HEK293 (cell line): ENCODE data around the gene IL17REL.

Source experiments
- BCL11A ChIP-seq: fragments of 450-650 bp; formaldehyde crosslinking; IDR thresholded peaks from 2 replicates; pipeline ENCODE4 v1.5.1; 2016; ENCODE audit warnings: low read depth, missing biosample characterization, missing genetic modification characterization
- BCL11B ChIP-seq: fragments of 450-650 bp; formaldehyde crosslinking; IDR thresholded peaks from 2 replicates; pipeline ENCODE4 v1.5.1; 2016; ENCODE audit warnings: low read depth, missing biosample characterization, missing genetic modification characterization
- MZF1 ChIP-seq: fragments of 450-650 bp; formaldehyde crosslinking; IDR thresholded peaks from 2 replicates; pipeline ENCODE4 v1.5.1; 2017; ENCODE audit warnings: missing biosample characterization, missing genetic modification characterization, borderline replicate concordance
- REPIN1 ChIP-seq: fragments of 450-650 bp; formaldehyde crosslinking; IDR thresholded peaks from 2 replicates; pipeline ENCODE4 v1.5.1; 2017; ENCODE audit warnings: missing biosample characterization, missing genetic modification characterization, low read depth
- SP2 ChIP-seq: fragments of 450-650 bp; formaldehyde crosslinking; IDR thresholded peaks from 2 replicates; pipeline ENCODE4 v1.5.1; 2016; ENCODE audit warnings: missing biosample characterization, missing genetic modification characterization
- ZNF132 ChIP-seq: fragments of 450-650 bp; formaldehyde crosslinking; IDR thresholded peaks from 2 replicates; pipeline ENCODE4 v1.5.1; 2017; ENCODE audit warnings: missing biosample characterization, missing genetic modification characterization, borderline replicate concordance
- ZNF138 ChIP-seq: fragments of 450-650 bp; formaldehyde crosslinking; IDR thresholded peaks from 2 replicates; pipeline ENCODE4 v1.5.1; 2016; ENCODE audit warnings: missing biosample characterization, missing genetic modification characterization, borderline replicate concordance
- ZNF157 ChIP-seq: fragments of 450-650 bp; formaldehyde crosslinking; IDR thresholded peaks from 2 replicates; pipeline ENCODE4 v1.5.1; 2016; ENCODE audit warnings: missing biosample characterization, missing genetic modification characterization
- ZNF23 ChIP-seq: fragments of 450-650 bp; formaldehyde crosslinking; IDR thresholded peaks from 2 replicates; pipeline ENCODE4 v1.5.1; 2016; ENCODE audit warnings: missing biosample characterization, missing genetic modification characterization, borderline replicate concordance
- ZNF266 ChIP-seq: fragments of 450-650 bp; formaldehyde crosslinking; IDR thresholded peaks from 2 replicates; pipeline ENCODE4 v1.5.1; 2016; ENCODE audit warnings: missing biosample characterization, missing genetic modification characterization, low read depth
- ZNF280D ChIP-seq: fragments of 450-650 bp; formaldehyde crosslinking; IDR thresholded peaks from 2 replicates; pipeline ENCODE4 v1.5.1; 2016; ENCODE audit warnings: missing biosample characterization, missing genetic modification characterization
- ZNF341 ChIP-seq: fragments of 450-650 bp; formaldehyde crosslinking; IDR thresholded peaks from 2 replicates; pipeline ENCODE4; 2016; ENCODE audit warnings: low read depth, missing biosample characterization, missing genetic modification characterization
- ZNF473 ChIP-seq: fragments of 450-650 bp; formaldehyde crosslinking; IDR thresholded peaks from 2 replicates; pipeline ENCODE4 v1.5.1; 2017; ENCODE audit warnings: missing biosample characterization, missing genetic modification characterization
- ZNF48 ChIP-seq: fragments of 450-650 bp; formaldehyde crosslinking; IDR thresholded peaks from 2 replicates; pipeline ENCODE4 v1.5.1; 2016; ENCODE audit warnings: missing biosample characterization, missing genetic modification characterization
- ZNF548 ChIP-seq: fragments of 450-650 bp; formaldehyde crosslinking; IDR thresholded peaks from 2 replicates; pipeline ENCODE4 v1.5.1; 2016; ENCODE audit warnings: missing biosample characterization, missing genetic modification characterization
- ZNF610 ChIP-seq: fragments of 450-650 bp; formaldehyde crosslinking; IDR thresholded peaks from 2 replicates; pipeline ENCODE4 v1.5.1; 2016; ENCODE audit warnings: missing biosample characterization, missing genetic modification characterization, borderline replicate concordance
- ZNF639 ChIP-seq: fragments of 450-650 bp; formaldehyde crosslinking; IDR thresholded peaks from 2 replicates; pipeline ENCODE4 v1.5.1; 2016; ENCODE audit warnings: missing biosample characterization, missing genetic modification characterization
- ZNF654 ChIP-seq: fragments of 450-650 bp; formaldehyde crosslinking; IDR thresholded peaks from 2 replicates; pipeline ENCODE4 v1.5.1; 2016; ENCODE audit warnings: low read depth, missing biosample characterization, missing genetic modification characterization
- ZNF660 ChIP-seq: fragments of 450-650 bp; IDR thresholded peaks from 2 replicates; pipeline ENCODE4 v1.5.1; 2018; ENCODE audit warnings: missing biosample characterization, mild to moderate bottlenecking, missing genetic modification characterization
- ZNF692 ChIP-seq: fragments of 450-650 bp; formaldehyde crosslinking; IDR thresholded peaks from 2 replicates; pipeline ENCODE4 v1.5.1; 2016; ENCODE audit warnings: missing biosample characterization, missing genetic modification characterization
- ZNF747 ChIP-seq: fragments of 450-650 bp; formaldehyde crosslinking; IDR thresholded peaks from 2 replicates; pipeline ENCODE4 v1.5.1; 2016; ENCODE audit warnings: missing biosample characterization, missing genetic modification characterization
- ZNF837 ChIP-seq: fragments of 450-650 bp; formaldehyde crosslinking; IDR thresholded peaks from 2 replicates; pipeline ENCODE4 v1.5.1; 2016; ENCODE audit warnings: missing biosample characterization, missing genetic modification characterization
- ZSCAN16 ChIP-seq: fragments of 450-650 bp; formaldehyde crosslinking; IDR thresholded peaks from 2 replicates; pipeline ENCODE4 v1.5.1; 2016; ENCODE audit warnings: missing biosample characterization, missing genetic modification characterization
- ZSCAN23 ChIP-seq: fragments of 450-650 bp; formaldehyde crosslinking; IDR thresholded peaks from 2 replicates; pipeline ENCODE4 v1.5.1; 2016; ENCODE audit warnings: missing biosample characterization, missing genetic modification characterization
- TF ChIP-seq, protein P1 (sequence below): fragments of 450-650 bp; formaldehyde crosslinking; IDR thresholded peaks from 2 replicates; pipeline ENCODE4 v1.5.1; 2017; ENCODE audit warnings: missing biosample characterization, mild to moderate bottlenecking, missing genetic modification characterization, moderate library complexity
- TF ChIP-seq, protein P2 (sequence below): fragments of 450-650 bp; formaldehyde crosslinking; IDR thresholded peaks from 2 replicates; pipeline ENCODE4 v1.5.1; 2017; ENCODE audit warnings: missing biosample characterization, missing genetic modification characterization

The IL17REL gene

GRCh38 chr22:49975543-49976389 lies 36.8 kb downstream of the IL17REL start (continued):
- TF ChIP-seq ZNF138 (tag by site-specific recombination) (no peak), ZNF610 (tag by site-specific recombination) (no peak), REPIN1 (tag by site-specific recombination) (no peak), ZNF473 (tag by site-specific recombination) (no peak), ZNF266 (tag by site-specific recombination) (no peak; the same call in 1 of the 2 replicates), SP2 (tag by site-specific recombination) (peak; percentile 41), BCL11A (peak; percentile 81), ZNF548 (tag by site-specific recombination) (peak; percentile 51; the same call in 1 of the 2 replicates), ZNF639 (tag by site-specific recombination) (peak; percentile 91; the same call in 1 of the 2 replicates), ZNF660 (no peak), ZSCAN16 (no peak), ZSCAN23 (peak; percentile 76; the same call in 1 of the 2 replicates), ZNF157 (0 out of 2 replicates have a peak, but pooled peaks have one; percentile 59), ZNF692 (tag by site-specific recombination) (no peak), MZF1 (tag by site-specific recombination) (no peak), ZNF280D (no peak), ZNF747 (tag by site-specific recombination) (0 out of 2 replicates have a peak, but pooled peaks have one; percentile 67), ZNF837 (tag by site-specific recombination) (no peak), ZNF132 (tag by site-specific recombination) (no peak), ZNF23 (tag by site-specific recombination) (no peak), ZNF341 (tag by site-specific recombination) (no peak), BCL11B (tag by site-specific recombination) (0 out of 2 replicates have a peak, but pooled peaks have one; percentile 71), ZNF48 (tag by site-specific recombination) (no peak), ZNF654 (tag by site-specific recombination) (no peak)
- TF ChIP-seq, protein P1, sequence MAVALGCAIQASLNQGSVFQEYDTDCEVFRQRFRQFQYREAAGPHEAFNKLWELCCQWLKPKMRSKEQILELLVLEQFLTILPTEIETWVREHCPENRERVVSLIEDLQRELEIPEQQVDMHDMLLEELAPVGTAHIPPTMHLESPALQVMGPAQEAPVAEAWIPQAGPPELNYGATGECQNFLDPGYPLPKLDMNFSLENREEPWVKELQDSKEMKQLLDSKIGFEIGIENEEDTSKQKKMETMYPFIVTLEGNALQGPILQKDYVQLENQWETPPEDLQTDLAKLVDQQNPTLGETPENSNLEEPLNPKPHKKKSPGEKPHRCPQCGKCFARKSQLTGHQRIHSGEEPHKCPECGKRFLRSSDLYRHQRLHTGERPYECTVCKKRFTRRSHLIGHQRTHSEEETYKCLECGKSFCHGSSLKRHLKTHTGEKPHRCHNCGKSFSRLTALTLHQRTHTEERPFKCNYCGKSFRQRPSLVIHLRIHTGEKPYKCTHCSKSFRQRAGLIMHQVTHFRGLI (tag by site-specific recombination), result no peak
- TF ChIP-seq, protein P2, sequence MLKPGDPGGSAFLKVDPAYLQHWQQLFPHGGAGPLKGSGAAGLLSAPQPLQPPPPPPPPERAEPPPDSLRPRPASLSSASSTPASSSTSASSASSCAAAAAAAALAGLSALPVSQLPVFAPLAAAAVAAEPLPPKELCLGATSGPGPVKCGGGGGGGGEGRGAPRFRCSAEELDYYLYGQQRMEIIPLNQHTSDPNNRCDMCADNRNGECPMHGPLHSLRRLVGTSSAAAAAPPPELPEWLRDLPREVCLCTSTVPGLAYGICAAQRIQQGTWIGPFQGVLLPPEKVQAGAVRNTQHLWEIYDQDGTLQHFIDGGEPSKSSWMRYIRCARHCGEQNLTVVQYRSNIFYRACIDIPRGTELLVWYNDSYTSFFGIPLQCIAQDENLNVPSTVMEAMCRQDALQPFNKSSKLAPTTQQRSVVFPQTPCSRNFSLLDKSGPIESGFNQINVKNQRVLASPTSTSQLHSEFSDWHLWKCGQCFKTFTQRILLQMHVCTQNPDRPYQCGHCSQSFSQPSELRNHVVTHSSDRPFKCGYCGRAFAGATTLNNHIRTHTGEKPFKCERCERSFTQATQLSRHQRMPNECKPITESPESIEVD (tag by site-specific recombination), result no peak; the same call in 1 of the 2 replicates
